ENCODE data around the gene AQP12A. TPM values are rescaled to one million over a fixed set of nuclear protein-coding genes. Genes with fewer than 3 reads are reported as not detected.

AQP12A gene
- polyA plus RNA-seq, 1 of the 3 experiments (the other 2 are of a cell fraction): not detected

GRCh38 chr2:240717181-240717641 is 25.5 kb downstream of the AQP12A start:
- no peaks in the 10 kb centered on the region for H3K9me3 ChIP-seq
- ChIA-PET CTCF (interaction anchor here (3.3 kb wide), 1 partner anchor 8 kb away, joined by 9 read pairs; no protein-coding TSS in a partner anchor), POLR2A (no interaction called here)
- H3K4me2 ChIP-seq: no peak overlapping the region
- TF ChIP-seq FOXJ3 (CRISPR knock-in tag; IDR thresholded peaks at IDR 0.05): no peak
- no peak for TF ChIP-seq EZH2phosphoT487 (IDR thresholded peaks at IDR 0.05; ENCODE audit: borderline replicate concordance, low read depth)
- no peak for TF ChIP-seq NRF1 (IDR thresholded peaks at IDR 0.05; ENCODE audit: low read depth, low read length)
- TF ChIP-seq FOSL2 (IDR thresholded peaks at IDR 0.05; ENCODE audit: borderline replicate concordance, low read depth): no peak
- TF ChIP-seq IRF3 (IDR thresholded peaks at IDR 0.05; ENCODE audit: low read depth, low read length): no peak
- TF ChIP-seq ZBTB33 (IDR thresholded peaks at IDR 0.05; ENCODE audit: borderline replicate concordance, low read depth): no peak
- no peak for TF ChIP-seq NFIC (IDR thresholded peaks at IDR 0.05; ENCODE audit: borderline replicate concordance)
- TF ChIP-seq POLR2AphosphoS5 (IDR thresholded peaks at IDR 0.05; ENCODE audit: low read depth, low read length): no peak
- no peak for TF ChIP-seq USF2 (IDR thresholded peaks at IDR 0.05; ENCODE audit: borderline replicate concordance, low read depth, low read length)
- no peak for TF ChIP-seq RXRA (IDR thresholded peaks at IDR 0.05; ENCODE audit: borderline replicate concordance, low read depth)
- TF ChIP-seq ELF1 (IDR thresholded peaks at IDR 0.05): no peak
- no peak for TF ChIP-seq TCF12 (IDR thresholded peaks at IDR 0.05)
- TF ChIP-seq SIN3A (IDR thresholded peaks at IDR 0.05; ENCODE audit: borderline replicate concordance, low read depth, low read length): no peak
- no peaks in the 10 kb centered on the region for H3K36me3 ChIP-seq (replicated peaks in 1 of 2; ENCODE audit: control insufficient read depth in 1 of 2, insufficient read depth in 2 of 2, low read length in 1 of 2)
- WGBS (ENCODE audit: low lambda C conversion rate): 39% methylated on average over 17 of the region's 18 CpGs
- no peaks in the 10 kb centered on the region for H3K79me2 ChIP-seq (ENCODE audit: insufficient read depth)
- peaks cover 0 to 19% of the 10 kb centered on the region in 2 experiments; a peak in 1 of 4 replicates for H3K4me1 ChIP-seq (ENCODE audit: control insufficient read depth in 1 of 2, insufficient read depth in 2 of 2, low read depth in 1 of 2, low read length in 1 of 2)
- no peaks in the 10 kb centered on the region for H3K27me3 ChIP-seq (ENCODE audit: insufficient read depth)
- no peak overlapping the region for H3K9ac ChIP-seq
- DNase-seq: no peak
- H3F3A ChIP-seq (replicated peaks; ENCODE audit: insufficient read depth): no peaks in the 10 kb centered on the region
- H3K27ac ChIP-seq (ENCODE audit: low read depth in 2 of 2, low read length in 1 of 2): no peak overlapping the region
- H3K9me2 ChIP-seq: no peaks in the 10 kb centered on the region
- H3K4me3 ChIP-seq (ENCODE audit: low read depth in 2 of 2, low read length in 1 of 2): no peak overlapping the region
- no peaks in the 10 kb centered on the region for H4K20me1 ChIP-seq (ENCODE audit: insufficient read depth)
- no peak overlapping the region for H2AFZ ChIP-seq (ENCODE audit: low read depth)

All from SK-N-SH (cell line).